ENCODE data around the gene RHAG. TPM values are rescaled to one million over a fixed set of nuclear protein-coding genes. Genes with fewer than 3 reads are reported as not detected.

The RHAG gene
- total and polyA plus RNA-seq, 2 donors (not counting 1 experiment from before 2014, with no cell fraction given) = not detected

DNA sequence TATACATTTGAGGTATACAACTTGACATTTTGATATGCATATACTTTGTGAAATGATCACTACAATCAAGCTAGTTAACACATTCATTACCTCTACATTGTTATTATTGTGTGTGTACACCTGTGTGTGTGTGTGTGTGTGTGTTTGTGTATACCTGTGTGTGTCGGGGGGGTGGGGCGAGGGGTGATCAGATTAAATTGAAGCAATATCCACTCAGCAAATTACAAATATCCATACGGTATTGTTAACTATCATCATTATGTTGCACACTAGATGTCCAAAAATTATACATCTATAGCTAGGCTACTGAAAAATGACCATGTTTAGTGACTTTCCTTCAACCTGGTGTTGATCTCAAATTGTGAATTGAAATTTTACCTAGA, 1.8 kb downstream of the RHAG start:
- ATAC-seq (ENCODE audit: low read depth) (no peak), DNase-seq (no peak)
- ChIA-PET POLR2A (no interaction called here), CTCF (no interaction called here)
- H3K36me3 ChIP-seq (replicated peaks in 1 of 2; ENCODE audit: control extremely low read depth in 1 of 2, control insufficient read depth in 1 of 2, extremely low read depth in 1 of 2, insufficient read depth in 2 of 2, low read length in 1 of 2) = no peaks in the 10 kb centered on the region
- Mint-ChIP-seq H3K4me3 (no peak overlapping the region), H3K9me3 (ENCODE audit: insufficient read depth) (no peaks in the 10 kb centered on the region), H3K4me1 (no peaks in the 10 kb centered on the region), H3K27me3 (no peaks in the 10 kb centered on the region), H3K27ac (no peak overlapping the region)
- TF ChIP-seq EZH2 (IDR thresholded peaks at IDR 0.05; ENCODE audit: borderline replicate concordance, insufficient read depth, low read depth, low read length, poor library complexity, severe bottlenecking) = no peak
- TF ChIP-seq, protein P1, sequence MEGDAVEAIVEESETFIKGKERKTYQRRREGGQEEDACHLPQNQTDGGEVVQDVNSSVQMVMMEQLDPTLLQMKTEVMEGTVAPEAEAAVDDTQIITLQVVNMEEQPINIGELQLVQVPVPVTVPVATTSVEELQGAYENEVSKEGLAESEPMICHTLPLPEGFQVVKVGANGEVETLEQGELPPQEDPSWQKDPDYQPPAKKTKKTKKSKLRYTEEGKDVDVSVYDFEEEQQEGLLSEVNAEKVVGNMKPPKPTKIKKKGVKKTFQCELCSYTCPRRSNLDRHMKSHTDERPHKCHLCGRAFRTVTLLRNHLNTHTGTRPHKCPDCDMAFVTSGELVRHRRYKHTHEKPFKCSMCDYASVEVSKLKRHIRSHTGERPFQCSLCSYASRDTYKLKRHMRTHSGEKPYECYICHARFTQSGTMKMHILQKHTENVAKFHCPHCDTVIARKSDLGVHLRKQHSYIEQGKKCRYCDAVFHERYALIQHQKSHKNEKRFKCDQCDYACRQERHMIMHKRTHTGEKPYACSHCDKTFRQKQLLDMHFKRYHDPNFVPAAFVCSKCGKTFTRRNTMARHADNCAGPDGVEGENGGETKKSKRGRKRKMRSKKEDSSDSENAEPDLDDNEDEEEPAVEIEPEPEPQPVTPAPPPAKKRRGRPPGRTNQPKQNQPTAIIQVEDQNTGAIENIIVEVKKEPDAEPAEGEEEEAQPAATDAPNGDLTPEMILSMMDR (IDR thresholded peaks at IDR 0.05) = no peak
- no peak overlapping the region for H3K9ac ChIP-seq (ENCODE audit: low read length)
- no CpG with 5 or more reads among the region's 3 CpGs for WGBS (ENCODE audit: insufficient coverage)
- H2AFZ ChIP-seq (ENCODE audit: insufficient read depth, low read depth, low read length, poor library complexity, severe bottlenecking) = no peak overlapping the region
- no peaks in the 10 kb centered on the region for H3K79me2 ChIP-seq (ENCODE audit: control insufficient read depth, insufficient read depth, low read length)
- no peaks in the 10 kb centered on the region for H3K27me3 ChIP-seq (replicated peaks in 1 of 4; ENCODE audit: control extremely low read depth in 1 of 4, control insufficient read depth in 3 of 4, insufficient read depth in 4 of 4, low read length in 3 of 4)
- H4K20me1 ChIP-seq (ENCODE audit: control insufficient read depth, insufficient read depth, low read length, poor library complexity, severe bottlenecking) = no peaks in the 10 kb centered on the region
- no peak overlapping the region for H3K4me2 ChIP-seq (replicated peaks; ENCODE audit: low read depth, low read length, poor library complexity, severe bottlenecking)
- H3K4me3 ChIP-seq (ENCODE audit: control extremely low read depth in 1 of 5, extremely low read depth in 1 of 5, insufficient read depth in 1 of 5, low read depth in 2 of 5, low read length in 4 of 5) = no peak overlapping the region
- no peaks in the 10 kb centered on the region for H3K9me3 ChIP-seq (ENCODE audit: control extremely low read depth in 1 of 3, control insufficient read depth in 2 of 3, insufficient read depth in 1 of 3, low read length in 2 of 3)
- H3K27ac ChIP-seq (ENCODE audit: low read length in 2 of 2) = no peak overlapping the region
- intact Hi-C loops (cut with micrococcal nuclease) = no loop called here
- H3K4me1 ChIP-seq (ENCODE audit: control insufficient read depth in 2 of 2, insufficient read depth in 2 of 2, low read length in 2 of 2) = no peaks in the 10 kb centered on the region

DNA sequence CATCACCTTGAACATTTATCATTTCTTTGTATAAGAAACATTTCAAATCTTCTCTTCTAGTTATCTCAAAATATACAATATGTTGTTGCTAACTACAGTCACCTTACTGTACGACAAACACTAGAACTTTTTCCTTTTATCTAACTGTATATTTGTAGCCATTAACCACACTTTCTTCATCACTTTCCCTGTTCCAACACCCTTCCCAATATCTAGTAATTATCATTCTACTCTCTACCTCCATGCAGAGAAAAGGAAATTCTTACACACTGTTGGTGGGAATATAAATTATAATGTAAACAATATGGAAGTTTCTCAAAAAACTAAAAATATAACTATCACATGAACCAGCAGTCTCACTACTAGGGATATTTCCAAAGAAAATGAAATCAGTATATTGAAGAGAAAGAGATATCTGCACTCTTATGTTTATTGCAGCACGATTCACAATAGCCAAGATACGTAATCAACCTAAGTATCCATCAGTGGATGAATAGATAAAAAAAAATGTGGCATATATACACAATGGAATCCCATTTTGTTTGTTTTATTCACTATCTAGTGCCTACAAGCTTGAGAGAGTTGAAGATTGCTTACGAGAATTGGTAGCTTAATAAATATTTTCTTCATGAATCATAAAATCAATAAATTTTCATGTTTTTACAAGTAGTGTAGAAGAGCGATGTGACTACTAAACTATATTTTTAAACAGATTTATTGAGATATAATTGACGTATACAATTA, 2.4 kb downstream of the RHAG start:
- ChIA-PET POLR2A (no interaction called here), CTCF (no interaction called here)
- Mint-ChIP-seq H3K27ac (no peak overlapping the region), H3K4me3 (no peak overlapping the region), H3K9me3 (ENCODE audit: insufficient read depth) (no peaks in the 10 kb centered on the region), H3K4me1 (no peaks in the 10 kb centered on the region), H3K27me3 (no peaks in the 10 kb centered on the region)
- no peak for TF ChIP-seq EZH2 (IDR thresholded peaks at IDR 0.05; ENCODE audit: borderline replicate concordance, insufficient read depth, low read depth, low read length, poor library complexity, severe bottlenecking)
- TF ChIP-seq, protein P1 (IDR thresholded peaks at IDR 0.05) = no peak
- H3K4me3 ChIP-seq (ENCODE audit: control extremely low read depth in 1 of 5, extremely low read depth in 1 of 5, insufficient read depth in 1 of 5, low read depth in 2 of 5, low read length in 4 of 5) = no peak overlapping the region
- no peaks in the 10 kb centered on the region for H3K4me1 ChIP-seq (ENCODE audit: control insufficient read depth in 2 of 2, insufficient read depth in 2 of 2, low read length in 2 of 2)
- no peaks in the 10 kb centered on the region for H3K9me3 ChIP-seq (ENCODE audit: control extremely low read depth in 1 of 3, control insufficient read depth in 2 of 3, insufficient read depth in 1 of 3, low read length in 2 of 3)
- no peak overlapping the region for H3K27ac ChIP-seq (ENCODE audit: low read length in 2 of 2)
- no peaks in the 10 kb centered on the region for H3K27me3 ChIP-seq (replicated peaks in 1 of 4; ENCODE audit: control extremely low read depth in 1 of 4, control insufficient read depth in 3 of 4, insufficient read depth in 4 of 4, low read length in 3 of 4)
- ATAC-seq (ENCODE audit: low read depth) (no peak), DNase-seq (no peak)
- no peak overlapping the region for H3K4me2 ChIP-seq (replicated peaks; ENCODE audit: low read depth, low read length, poor library complexity, severe bottlenecking)
- H4K20me1 ChIP-seq (ENCODE audit: control insufficient read depth, insufficient read depth, low read length, poor library complexity, severe bottlenecking) = no peaks in the 10 kb centered on the region
- WGBS (ENCODE audit: insufficient coverage) = no CpG with 5 or more reads among the region's 6 CpGs
- H2AFZ ChIP-seq (ENCODE audit: insufficient read depth, low read depth, low read length, poor library complexity, severe bottlenecking) = no peak overlapping the region
- intact Hi-C loops (cut with micrococcal nuclease) = no loop called here
- no peak overlapping the region for H3K9ac ChIP-seq (ENCODE audit: low read length)
- H3K79me2 ChIP-seq (ENCODE audit: control insufficient read depth, insufficient read depth, low read length) = no peaks in the 10 kb centered on the region
- H3K36me3 ChIP-seq (replicated peaks in 1 of 2; ENCODE audit: control extremely low read depth in 1 of 2, control insufficient read depth in 1 of 2, extremely low read depth in 1 of 2, insufficient read depth in 2 of 2, low read length in 1 of 2) = no peaks in the 10 kb centered on the region

All from B cell (primary cell).